ENCODE data around the gene TMEM179. TPM values are rescaled to one million over a fixed set of nuclear protein-coding genes. Genes with fewer than 3 reads are reported as not detected.

The TMEM179 gene
- total RNA-seq, 1 donor from 2014 or later, result 0.75 TPM

GRCh38 chr14:104542871-104543830 lies 61.4 kb downstream of the TMEM179 start:
- Mint-ChIP-seq H3K4me3 (ENCODE audit: unreplicated experiment) (no peak overlapping the region), H3K4me1 (ENCODE audit: low read depth) (no peaks in the 10 kb centered on the region), H3K9me3 (ENCODE audit: low read depth) (no peaks in the 10 kb centered on the region), H3K27ac (ENCODE audit: unreplicated experiment) (no peak overlapping the region), H3K36me3 (ENCODE audit: low read depth) (no peaks in the 10 kb centered on the region), H3K27me3 (ENCODE audit: low read depth) (peaks cover 41% of the 10 kb centered on the region)
- no peak for TF ChIP-seq CTCF (IDR thresholded peaks at IDR 0.05)
- DNase-seq (ENCODE audit: low spot score), result peak; percentile 56

GRCh38 chr14:104541905-104542465 lies 62.6 kb downstream of the TMEM179 start:
- no peaks in the 10 kb centered on the region for H3K9me3 Mint-ChIP-seq (ENCODE audit: low read depth)
- no peak for TF ChIP-seq CTCF (IDR thresholded peaks at IDR 0.05)

More at GRCh38 chr14:104541905-104542465, 62.6 kb downstream of the TMEM179 start:
- no peaks in the 10 kb centered on the region for H3K36me3 Mint-ChIP-seq (ENCODE audit: low read depth)
- no peaks in the 10 kb centered on the region for H3K4me1 Mint-ChIP-seq (ENCODE audit: low read depth)
- H3K27me3 Mint-ChIP-seq (ENCODE audit: low read depth), result peaks cover 42% of the 10 kb centered on the region
- no peak for DNase-seq (ENCODE audit: low spot score)
- no peak overlapping the region for H3K27ac Mint-ChIP-seq (ENCODE audit: unreplicated experiment)
- H3K4me3 Mint-ChIP-seq (ENCODE audit: unreplicated experiment), result no peak overlapping the region

Other genes starting within 250 kb of the TMEM179 start
- gene C14orf180, start 25.0 kb downstream of the TMEM179 start, total RNA-seq, result not detected in 3 replicates
- gene INF2, start 84.8 kb upstream of the TMEM179 start, total RNA-seq, result 117 to 152 TPM (median 121 TPM) in 3 replicates
- gene ADSS1, start 119.5 kb upstream of the TMEM179 start, total RNA-seq, result 7.1 to 9.9 TPM (median 7.9 TPM) in 3 replicates
- gene SIVA1, start 148.4 kb upstream of the TMEM179 start, total RNA-seq, result 47.0 to 54.9 TPM (median 47.4 TPM) in 3 replicates
- gene AKT1, start 191.0 kb upstream of the TMEM179 start, total RNA-seq, result 143 to 158 TPM (median 156 TPM) in 3 replicates
- gene ZBTB42, start 196.3 kb upstream of the TMEM179 start, total RNA-seq, result 2.1 to 2.8 TPM (median 2.6 TPM) in 3 replicates